HG03565 (cell line): ENCODE measurements around the gene TTC36.
"Not testable (repeated sequence)": the region's sequence is repeated elsewhere in the genome, so short reads cannot be mapped to it uniquely, and the experiment has no call there.

Experiments
- ATAC-seq: cut with Tn5 transposase; IDR thresholded peaks from one replicate; pipeline ENCODE4 v1.9.1; 2021; ENCODE audit warnings: mild to moderate bottlenecking, moderate library complexity; ENCODE audit not compliant: unreplicated experiment

TTC36 gene

GRCh38 chr11:118531597-118532084 lies 4.4 kb downstream of the TTC36 start:
- ATAC-seq, result no peak

DNA sequence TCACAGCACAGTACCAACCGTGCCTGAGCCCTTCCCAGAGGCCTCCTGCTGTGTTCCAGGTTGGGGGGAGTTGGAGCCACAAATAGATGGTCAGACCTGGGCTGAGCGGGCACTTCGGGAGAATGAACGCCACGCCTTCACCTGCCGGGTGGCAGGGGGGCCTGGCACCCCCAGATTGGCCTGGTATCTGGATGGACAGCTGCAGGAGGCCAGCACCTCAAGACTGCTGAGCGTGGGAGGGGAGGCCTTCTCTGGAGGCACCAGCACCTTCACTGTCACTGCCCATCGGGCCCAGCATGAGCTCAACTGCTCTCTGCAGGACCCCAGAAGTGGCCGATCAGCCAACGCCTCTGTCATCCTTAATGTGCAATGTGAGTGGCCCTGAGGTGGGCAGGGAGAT lies 4.8 kb downstream of the TTC36 start:
- ATAC-seq, result no peak

- no peak for ATAC-seq
These were observed 5.8 kb downstream of the TTC36 start for GRCh38 chr11:118532852-118533768.

DNA sequence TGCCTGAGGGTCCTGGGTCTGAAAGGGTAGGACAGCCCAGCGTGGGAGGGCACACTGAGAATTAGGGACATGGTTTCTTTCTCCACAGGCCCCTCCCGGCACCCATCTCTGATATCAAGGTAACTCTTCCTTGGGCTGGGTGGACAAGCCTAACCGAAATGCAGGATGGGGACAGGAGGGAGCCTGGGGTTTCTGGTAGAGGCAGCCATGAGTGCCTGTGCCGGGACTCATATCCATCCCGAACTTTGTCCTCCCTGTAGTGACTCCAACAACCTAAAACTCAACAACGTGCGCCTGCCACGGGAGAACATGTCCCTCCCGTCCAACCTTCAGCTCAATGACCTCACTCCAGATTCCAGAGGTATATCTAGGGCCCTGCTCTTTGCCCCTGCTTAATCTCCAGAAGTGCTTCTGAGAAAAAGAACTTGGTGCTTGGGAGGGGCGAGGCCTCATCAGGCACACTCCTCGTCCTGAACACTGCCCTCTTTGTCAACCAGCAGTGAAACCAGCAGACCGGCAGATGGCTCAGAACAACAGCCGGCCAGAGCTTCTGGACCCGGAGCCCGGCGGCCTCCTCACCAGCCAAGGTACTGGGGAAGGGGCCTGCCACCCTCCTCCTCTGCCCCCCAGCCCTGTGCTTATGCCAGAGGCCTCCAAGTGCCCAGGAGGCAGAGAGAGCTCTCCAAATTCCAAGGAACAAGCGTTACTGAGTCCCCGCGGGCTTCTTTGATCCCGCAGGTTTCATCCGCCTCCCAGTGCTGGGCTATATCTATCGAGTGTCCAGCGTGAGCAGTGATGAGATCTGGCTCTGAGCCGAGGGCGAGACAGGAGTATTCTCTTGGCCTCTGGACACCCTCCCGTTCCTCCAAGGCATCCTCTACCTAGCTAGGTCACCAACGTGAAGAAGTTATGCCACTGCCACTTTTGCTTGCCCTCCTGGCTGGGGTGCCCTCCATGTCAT lies 6.8 kb downstream of the TTC36 start:
- no peak for ATAC-seq

DNA sequence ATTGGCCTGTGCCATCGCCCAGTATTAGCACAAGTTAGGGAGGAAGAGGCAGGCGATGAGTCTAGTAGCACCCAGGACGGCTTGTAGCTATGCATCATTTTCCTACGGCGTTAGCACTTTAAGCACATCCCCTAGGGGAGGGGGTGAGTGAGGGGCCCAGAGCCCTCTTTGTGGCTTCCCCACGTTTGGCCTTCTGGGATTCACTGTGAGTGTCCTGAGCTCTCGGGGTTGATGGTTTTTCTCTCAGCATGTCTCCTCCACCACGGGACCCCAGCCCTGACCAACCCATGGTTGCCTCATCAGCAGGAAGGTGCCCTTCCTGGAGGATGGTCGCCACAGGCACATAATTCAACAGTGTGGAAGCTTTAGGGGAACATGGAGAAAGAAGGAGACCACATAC lies 8.0 kb downstream of the TTC36 start:
- no peak for ATAC-seq

DNA sequence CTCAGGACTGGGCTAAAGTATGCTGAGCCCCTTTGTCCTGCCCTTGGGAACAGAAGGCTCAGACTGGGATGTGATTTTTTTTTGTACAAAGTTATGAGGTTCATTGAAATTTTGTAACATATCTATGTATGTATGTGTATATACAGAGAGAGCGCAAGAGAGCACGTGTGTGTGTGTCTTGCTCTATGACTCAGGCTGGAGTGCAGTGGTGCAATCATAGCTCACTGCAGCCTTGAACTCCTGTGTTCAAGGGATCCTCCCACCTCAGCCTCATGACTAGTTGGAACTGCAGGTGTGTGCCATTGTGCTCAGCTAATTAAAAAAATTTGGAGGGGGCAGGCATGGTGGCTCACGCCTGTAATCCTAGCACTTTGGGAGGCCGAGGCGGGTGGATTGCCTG lies 9.5 kb downstream of the TTC36 start:
- no peak for ATAC-seq

DNA sequence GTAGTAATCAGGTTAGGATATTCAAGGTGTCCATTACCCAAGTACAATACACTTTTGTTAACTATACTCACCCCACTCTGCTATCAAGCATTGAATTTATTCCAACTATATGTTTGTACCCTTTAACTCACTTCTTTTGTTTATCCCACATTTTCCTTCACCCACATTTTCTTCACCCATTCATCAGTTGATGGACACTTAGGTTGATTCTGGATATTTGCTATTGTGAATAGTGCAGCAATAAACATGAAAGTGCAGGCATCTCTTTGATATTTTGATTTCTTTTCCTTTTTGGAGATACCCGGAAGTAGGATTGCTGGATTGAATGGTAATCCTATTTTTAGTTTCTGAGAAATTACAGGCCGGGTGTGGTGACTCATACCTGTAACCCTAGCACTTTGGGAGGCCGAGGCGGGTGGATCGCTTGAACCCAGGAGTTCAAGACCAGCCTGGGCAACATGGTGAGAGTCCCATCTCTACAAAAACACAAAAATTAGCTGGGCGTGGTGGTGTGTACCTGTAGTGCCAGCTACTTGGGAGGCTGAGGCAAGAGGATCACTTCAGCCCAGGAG lies 10.2 kb downstream of the TTC36 start:
- no peak for ATAC-seq

DNA sequence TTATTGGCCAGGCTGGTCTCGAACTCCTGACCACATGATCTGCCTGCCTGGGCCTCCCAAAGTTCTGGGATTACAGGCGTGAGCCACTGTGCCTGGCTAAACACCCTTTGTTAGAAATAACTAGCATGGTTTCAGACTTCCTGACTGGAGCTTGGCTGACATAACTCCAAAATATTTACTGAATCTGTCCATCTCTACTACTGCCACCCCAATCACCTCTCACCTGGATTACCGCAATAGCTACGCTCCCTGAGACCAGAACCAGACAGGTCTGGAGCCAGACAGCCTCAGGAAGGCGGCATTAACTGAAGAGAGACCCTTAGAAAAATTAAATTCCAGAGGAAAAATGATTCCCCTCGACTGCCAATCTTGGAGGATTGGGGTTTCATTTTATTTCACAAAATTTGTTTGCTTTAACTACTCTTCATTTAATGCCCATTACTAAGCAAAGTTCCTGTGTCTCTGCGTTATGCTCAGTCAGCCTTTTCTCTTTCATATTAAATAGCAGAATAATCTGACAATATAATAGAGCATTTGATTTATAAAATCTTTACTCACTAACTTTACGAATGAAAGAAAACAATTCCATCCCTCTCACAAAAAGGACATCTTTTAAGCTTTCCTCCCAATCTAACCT lies 16.9 kb downstream of the TTC36 start:
- no peak for ATAC-seq

DNA sequence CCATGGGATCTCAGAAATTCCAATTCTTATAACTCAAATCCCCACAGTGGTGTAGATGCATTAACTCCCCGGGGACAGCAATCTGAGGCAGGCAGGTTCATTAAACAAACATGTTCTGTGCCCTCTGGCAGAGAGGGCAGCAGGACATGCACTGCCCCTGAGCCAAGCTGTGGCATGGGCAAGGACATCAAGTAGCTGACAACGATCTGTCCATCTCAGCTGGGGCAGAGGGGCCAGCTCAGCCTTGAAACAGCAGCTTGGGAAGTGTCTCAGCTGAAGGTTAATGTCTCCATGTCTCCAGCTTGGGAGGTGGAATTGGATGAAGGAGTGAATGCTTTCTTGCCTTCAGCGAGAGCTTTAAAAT lies 17.4 kb downstream of the TTC36 start:
- no peak for ATAC-seq

DNA sequence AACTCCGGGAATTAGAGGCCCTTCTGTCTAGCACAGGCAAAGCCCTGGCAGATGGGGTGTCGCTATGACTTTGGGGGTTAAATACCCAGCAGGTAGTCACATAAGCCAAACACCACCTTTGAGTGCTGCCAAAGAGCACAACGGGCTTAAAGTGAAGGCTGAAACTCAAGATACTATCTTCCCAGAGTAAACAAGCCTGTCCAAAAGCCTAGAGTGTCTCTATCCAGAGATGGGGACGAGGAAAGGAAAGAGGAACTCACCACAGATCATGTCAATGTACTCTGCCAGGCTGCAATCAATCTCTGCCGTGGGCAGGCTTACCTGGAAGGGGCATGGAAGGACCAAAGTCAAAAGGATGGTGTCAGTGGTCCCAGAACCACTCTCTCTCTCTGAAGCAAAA lies 18.3 kb downstream of the TTC36 start:
- ATAC-seq, result no peak

- no peak for ATAC-seq
These were observed 19.9 kb downstream of the TTC36 start for GRCh38 chr11:118547132-118547531.

DNA sequence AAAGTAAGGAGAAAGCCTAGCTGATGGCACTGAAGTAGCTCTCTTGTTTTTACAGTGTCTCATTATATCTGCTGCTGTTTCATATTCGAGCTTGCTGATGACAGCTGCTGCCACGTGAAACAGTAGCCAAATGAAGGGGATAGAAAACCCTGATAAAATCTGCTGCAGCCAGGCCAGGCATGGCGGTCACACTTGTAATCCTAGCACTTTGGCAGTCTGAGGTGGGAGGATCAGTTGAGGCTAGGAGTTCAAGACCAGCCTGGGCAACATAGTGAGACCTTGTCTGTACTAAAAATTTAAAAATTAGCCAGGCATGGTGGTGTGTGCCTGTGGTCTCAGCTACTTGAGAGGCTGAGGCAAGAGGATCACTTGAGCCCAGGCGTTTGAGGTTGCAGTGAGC lies 25.1 kb downstream of the TTC36 start:
- no peak for ATAC-seq

DNA sequence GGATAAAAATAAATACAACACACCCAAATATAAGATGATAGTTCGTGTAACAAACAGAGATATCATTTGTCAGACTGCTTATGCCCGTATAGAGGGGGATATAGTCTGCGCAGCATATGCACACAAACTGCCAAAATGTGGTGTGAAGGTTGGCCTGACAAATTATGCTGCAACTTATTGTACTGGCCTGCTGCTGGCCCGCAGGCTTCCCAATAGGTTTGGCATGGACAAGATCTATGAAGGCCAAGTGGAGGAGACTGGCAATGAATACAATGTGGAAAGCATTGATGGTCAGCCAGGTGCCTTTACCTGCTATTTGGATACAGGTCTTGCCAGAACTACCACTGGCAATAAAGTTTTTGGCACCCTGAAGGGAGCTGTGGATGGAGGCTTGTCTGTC lies 33.5 kb downstream of the TTC36 start:
- ATAC-seq, result no peak

DNA sequence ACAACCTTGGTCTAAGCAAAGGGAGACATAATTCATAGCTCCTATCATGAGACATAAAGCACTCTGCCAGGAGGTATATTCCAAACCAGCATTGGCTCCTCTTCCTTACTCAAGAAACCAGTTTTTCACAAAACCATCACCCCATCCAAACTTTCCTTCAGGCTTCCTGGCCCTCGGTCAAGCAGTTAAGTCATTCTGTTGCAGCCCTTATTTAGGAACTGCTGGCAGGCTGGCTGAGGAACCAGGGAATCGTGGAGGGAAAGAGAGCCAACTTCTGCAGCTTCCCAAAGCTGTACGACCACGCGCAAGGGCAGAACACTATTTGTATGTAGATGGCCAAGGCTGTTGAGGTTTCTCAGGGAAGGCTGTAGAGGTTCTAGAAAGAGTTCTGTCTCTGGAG lies 37.8 kb downstream of the TTC36 start:
- no peak for ATAC-seq

DNA sequence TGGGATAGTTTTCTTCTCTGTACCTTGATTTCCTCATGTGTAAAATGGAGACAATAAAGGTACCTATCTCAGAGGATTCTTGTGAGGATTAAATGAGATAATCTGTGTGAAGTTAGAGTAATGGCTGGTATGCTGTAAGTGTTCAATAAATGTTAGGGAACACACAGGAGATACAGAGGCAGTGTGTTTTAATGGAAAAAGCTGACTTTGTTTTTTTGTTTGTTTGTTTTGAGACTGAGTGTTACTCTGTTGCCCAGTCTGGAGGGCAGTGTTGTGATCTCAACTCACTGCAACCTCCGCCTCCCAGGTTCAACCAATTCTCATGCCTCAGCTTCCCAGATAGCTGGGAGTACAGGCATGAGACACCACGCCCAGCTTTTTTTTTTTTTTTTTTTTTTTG lies 42.4 kb downstream of the TTC36 start:
- no peak for ATAC-seq

DNA sequence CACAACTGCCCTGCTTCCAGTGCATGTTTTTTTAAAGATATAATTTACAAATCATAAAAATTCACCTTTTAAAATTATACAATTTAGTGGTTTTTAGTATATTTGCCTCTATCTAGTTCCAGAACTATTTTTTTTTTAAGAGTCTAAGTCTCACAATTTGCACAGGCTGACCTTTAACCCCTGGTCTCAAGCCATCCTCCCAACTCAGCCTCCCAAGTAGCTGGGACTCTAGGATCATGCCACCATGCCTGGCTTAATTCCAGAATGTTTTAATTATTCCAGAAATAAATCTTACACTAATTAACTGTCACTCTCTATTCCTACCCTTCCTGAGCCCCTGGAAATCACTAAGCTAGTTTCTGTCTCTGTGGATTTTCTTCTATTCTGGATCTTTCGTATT lies 43.5 kb downstream of the TTC36 start:
- ATAC-seq, result no peak

- ATAC-seq, result not testable (repeated sequence)
These were observed 44.4 kb downstream of the TTC36 start for GRCh38 chr11:118571701-118572060.

GRCh38 chr11:118572061-118572980 lies 45.0 kb downstream of the TTC36 start, which contains the start of gene ARCN1:
Gene ARCN1 (plus strand): TSS chr11:118572409. CDS start chr11:118572548, 139 bp downstream.
- ATAC-seq, result no peak

DNA sequence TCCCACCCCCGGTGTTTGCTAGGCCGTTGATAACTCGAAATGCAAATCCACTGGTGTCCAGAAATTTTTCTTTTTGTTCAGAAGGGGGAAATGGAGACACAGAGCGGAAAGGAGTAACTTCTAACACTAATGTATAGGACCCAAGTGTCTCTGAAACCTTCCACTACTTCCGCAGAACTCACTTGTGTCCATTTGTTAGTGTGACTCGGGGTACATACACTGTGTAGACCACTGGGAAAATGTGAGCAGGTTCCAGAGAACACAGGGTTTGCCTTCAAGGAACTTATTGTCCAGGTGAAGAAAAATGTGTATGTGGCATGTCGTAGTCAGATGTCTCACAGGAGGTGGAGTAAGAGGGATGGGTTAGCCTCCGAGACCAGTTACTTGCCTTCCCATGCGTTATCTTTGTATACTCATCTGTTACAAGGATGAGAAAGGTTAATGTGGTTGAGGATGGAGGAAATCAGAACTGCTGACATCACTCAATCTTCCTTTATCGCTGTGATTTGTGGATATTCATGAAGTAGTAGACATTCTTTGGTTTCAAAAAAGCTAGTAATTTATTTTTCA lies 45.8 kb downstream of the TTC36 start:
- ATAC-seq, result no peak
